Measurements from ENCODE around the gene ARMC2.
"Not testable (repeated sequence)": the region's sequence is repeated elsewhere in the genome, so short reads cannot be mapped to it uniquely, and the experiment has no call there.

ARMC2 gene

GRCh38 chr6:108873971-108874370, 25.7 kb downstream of the ARMC2 start:
- no peak for DNase-seq

- DNase-seq = no peak
These were observed 26.4 kb downstream of the ARMC2 start for GRCh38 chr6:108874470-108875160.

- DNase-seq = no peak
These were observed 26.9 kb downstream of the ARMC2 start for GRCh38 chr6:108875161-108875555.

- no peak for DNase-seq
These were observed 29.0 kb downstream of the ARMC2 start for GRCh38 chr6:108877046-108877751.

- DNase-seq = no peak
These were observed 30.7 kb downstream of the ARMC2 start for GRCh38 chr6:108878942-108879341.

- no peak for DNase-seq
These were observed 35.0 kb downstream of the ARMC2 start for GRCh38 chr6:108883172-108883571.

- no peak for DNase-seq
These were observed 36.2 kb downstream of the ARMC2 start for GRCh38 chr6:108884211-108885059.

- no peak for DNase-seq
These were observed 39.8 kb downstream of the ARMC2 start for GRCh38 chr6:108888052-108888451.

- DNase-seq = no peak
These were observed 40.5 kb downstream of the ARMC2 start for GRCh38 chr6:108888745-108889144.

GRCh38 chr6:108890898-108891297, 42.7 kb downstream of the ARMC2 start:
- not testable (repeated sequence) for DNase-seq

- no peak for DNase-seq
These were observed 47.3 kb downstream of the ARMC2 start for GRCh38 chr6:108895571-108895970.

GRCh38 chr6:108896111-108896661, 48.0 kb downstream of the ARMC2 start:
- DNase-seq = no peak

GRCh38 chr6:108897371-108897770, 49.1 kb downstream of the ARMC2 start:
- DNase-seq = no peak

- DNase-seq = no peak
These were observed 54.2 kb downstream of the ARMC2 start for GRCh38 chr6:108902382-108902792.

- no peak for DNase-seq
These were observed 55.6 kb downstream of the ARMC2 start for GRCh38 chr6:108903796-108904195.

- no peak for DNase-seq
These were observed 56.5 kb downstream of the ARMC2 start for GRCh38 chr6:108904741-108905140.

GRCh38 chr6:108914235-108915022, 66.2 kb downstream of the ARMC2 start:
- DNase-seq = no peak

GRCh38 chr6:108915258-108915657, 67.0 kb downstream of the ARMC2 start:
- DNase-seq = no peak

GRCh38 chr6:108916026-108916686, 67.9 kb downstream of the ARMC2 start:
- DNase-seq = no peak

GRCh38 chr6:108920751-108921150, 72.5 kb downstream of the ARMC2 start:
- no peak for DNase-seq

GRCh38 chr6:108921547-108922361, 73.5 kb downstream of the ARMC2 start:
- DNase-seq = no peak
